Stimulated activated CD4-positive, alpha-beta T cell treated with anti-CD3 and anti-CD28 coated beads, Interleukin-1b, Interleukin-23, amount 100 ng/mL, for 4 hours (primary cell): ENCODE results near the gene SOWAHB.

ENCODE experiments used
- DNase-seq, 2 donors: peaks; one replicate each; pipeline ENCODE4 v3.0.0-alpha.2; 2020; ENCODE audit warnings: low read depth in 2 of 2

SOWAHB gene, protein sequence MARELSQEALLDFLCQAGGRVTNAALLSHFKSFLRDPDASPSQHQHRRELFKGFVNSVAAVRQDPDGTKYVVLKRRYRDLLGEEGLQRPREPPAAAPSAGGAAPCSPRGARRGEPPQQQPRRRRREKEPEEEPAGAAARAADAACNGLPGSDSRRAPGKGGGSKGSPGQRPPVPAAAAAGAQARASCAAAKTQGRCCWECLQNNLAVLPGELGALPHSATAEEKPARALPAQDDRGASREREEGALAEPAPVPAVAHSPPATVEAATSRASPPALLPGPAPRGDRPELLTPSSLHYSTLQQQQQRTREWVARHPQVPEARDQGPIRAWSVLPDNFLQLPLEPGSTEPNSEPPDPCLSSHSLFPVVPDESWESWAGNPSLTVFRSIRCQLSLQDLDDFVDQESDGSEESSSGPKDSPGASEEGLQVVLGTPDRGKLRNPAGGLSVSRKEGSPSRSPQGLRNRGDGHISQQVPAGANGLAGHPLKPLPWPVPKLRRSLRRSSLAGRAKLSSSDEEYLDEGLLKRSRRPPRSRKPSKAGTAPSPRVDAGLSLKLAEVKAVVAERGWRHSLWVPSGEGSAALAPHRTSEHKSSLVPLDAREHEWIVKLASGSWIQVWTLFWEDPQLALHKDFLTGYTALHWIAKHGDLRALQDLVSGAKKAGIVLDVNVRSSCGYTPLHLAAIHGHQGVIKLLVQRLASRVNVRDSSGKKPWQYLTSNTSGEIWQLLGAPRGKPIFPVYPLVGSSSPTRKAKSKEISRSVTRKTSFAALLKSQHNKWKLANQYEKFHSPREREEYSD

DNA sequence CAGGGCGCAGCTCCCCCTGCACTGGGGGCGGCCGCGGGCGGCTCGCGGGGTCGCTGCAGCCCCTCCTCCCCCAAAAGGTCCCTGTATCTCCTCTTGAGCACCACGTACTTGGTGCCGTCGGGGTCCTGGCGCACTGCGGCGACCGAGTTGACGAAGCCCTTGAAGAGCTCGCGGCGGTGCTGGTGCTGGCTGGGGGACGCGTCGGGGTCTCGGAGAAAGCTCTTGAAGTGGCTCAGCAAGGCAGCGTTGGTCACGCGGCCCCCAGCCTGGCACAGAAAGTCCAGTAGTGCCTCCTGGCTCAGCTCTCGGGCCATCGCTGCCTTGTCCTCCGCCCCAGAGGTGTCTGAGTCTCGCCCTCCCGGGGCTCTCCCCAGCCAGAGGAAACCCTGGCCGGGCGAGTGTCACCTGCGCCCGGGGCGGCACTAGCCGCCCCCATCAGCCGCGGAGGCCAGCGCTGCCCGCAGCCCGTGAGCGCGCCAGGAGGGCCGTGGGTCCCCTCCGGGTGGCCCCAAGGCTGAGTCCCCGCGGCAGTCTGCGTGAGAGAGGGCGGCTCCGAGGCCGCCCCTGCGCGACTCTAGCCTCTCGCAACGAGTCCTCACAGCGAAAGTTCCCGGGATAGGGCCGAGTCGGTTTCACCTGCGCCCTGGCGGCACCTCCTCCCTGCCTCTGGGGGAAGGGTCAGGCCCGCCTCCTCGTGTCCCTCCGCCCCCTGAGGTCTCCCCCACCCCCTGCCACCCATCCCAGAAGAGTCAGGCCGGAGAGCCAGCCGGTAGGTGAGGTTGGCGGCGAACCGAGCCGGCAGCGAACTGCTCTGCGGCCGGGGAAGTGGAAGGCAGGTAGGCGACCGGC lies at the start of gene SOWAHB:
Gene SOWAHB, minus strand, starts transcription at position 609 of the 849 bp plus-strand sequence. Its CDS starts 295 bp downstream, at position 314.
- DNase-seq, result peak; percentile 9 to 12

DNA sequence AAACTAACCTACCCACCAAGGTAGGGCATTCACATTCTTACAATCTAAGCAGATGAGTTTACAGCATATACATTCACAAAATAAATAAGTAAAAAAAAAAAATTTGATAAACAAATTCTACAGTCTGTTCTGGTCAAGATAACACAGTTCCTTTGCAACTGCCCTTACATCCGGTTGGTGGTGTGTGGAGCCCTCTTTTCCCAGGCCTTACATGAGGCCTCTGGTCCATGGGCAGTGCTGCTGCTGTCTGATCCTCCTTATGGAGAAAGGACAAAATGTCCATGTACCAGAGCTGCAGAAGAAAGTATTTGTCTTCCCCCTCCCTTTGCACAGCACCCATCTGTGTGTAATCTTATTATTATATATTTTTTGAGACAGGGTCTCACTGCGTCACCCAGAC lies 49.4 kb upstream of the SOWAHB start:
- no peak for DNase-seq

DNA sequence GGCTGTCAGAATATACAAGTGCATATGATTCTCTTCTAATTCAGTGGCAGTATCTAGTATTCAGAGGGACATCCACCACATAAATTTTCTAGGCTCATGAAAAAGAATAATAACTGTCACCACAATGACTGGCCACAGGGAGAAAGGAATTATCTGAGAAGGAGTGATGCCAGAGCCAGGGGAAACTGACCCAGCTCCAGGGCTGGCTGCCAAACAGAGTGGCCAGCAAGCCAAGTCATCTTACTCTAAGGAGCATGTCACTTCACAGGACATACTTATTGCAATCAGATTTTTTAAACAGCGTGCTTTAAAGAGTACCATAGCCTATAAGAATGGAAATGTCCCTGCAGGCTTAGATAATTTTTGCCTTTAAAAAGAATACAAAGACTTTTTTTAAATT lies 45.8 kb upstream of the SOWAHB start:
- DNase-seq, result no peak

DNA sequence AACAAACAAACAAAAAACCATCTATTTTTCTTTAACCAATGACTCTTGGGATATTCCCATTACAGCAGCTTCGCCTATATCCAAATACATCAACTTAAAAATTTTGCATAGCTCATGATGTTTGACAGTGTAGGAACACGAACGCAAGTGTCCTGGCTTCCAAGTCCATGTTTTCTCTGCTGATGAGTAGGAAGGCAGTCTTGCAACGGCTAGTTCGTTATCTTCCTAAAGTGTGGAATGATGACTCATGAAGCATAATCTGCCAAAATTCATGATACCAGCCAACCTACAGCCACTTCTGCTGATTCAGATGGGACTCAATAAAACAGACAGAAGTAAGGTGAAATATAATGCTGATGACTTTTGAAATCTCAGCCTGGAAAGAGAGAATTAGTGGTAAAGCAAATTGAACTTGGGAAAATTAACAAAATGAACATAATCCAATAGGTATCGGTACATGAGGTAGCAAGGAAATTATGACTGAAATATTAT lies 45.2 kb upstream of the SOWAHB start:
- no peak for DNase-seq

DNA sequence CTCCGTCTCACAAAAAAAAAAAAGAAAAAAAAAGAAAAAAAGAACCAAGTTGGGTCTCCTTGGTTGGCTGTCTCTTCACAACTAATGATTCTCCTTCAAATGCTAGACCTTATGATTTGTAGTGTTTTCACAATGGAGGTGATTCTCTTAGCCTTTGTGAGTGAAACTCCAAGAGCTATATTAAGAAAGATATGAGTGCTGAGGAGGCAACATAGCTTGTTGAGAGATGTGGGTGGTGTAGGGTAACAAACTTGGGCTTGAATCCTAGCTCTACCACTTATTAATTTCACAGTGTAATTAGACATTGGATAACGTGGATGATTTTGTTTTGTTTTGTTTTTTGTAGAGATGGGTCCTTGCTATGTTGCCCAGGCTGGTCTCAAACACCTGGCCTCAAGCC lies 41.2 kb upstream of the SOWAHB start:
- DNase-seq, result no peak

DNA sequence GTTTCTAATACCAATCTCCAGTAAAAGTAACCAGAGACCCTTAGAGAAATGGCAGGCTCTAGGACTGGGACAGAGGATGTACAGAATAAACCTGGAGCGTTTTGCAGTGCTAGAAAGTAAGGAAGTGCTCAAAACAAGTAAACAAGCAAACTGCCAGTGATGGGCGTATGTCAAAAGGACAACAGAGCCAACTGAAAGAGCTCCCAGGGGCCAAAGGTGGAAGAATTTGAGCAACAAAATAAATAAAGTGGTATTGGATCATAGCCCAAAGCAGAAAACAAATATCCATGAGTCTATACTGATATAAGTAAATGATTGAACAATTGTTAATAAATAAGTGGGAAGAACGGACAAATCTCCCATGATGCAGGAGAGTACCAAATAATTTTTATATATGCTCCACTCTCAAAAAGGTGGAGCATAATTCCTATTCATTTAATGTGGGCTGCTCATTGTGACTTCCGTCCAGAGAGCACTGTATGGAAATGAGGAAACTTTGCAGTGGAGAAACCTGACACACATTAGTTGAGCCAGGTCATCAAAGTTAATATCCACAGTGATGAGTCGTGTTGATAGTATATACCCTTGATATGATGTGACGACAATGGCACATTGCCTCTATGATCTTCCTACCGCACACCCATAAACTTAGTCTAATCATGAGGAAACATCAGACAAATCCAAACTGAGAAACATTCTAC lies 33.8 kb upstream of the SOWAHB start:
- no peak for DNase-seq

DNA sequence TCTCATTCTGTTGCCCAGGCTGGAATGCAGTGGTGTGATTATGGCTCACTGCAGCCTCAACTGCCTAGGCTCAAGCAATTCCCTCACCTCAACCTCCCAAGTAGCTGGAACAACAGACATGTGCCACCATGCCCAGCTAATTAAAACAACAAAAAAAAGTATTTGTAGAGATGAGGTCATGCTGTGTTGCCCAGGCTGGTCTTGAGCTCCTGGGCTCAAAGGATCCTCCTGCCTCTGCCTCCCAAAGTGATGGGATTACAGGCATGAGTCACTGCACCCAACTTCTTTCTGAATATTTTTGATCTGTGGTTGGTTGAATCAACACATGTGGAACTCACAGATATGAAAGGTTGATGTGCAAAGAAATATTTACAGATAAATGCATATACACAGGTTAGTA lies 33.1 kb upstream of the SOWAHB start:
- no peak for DNase-seq

DNA sequence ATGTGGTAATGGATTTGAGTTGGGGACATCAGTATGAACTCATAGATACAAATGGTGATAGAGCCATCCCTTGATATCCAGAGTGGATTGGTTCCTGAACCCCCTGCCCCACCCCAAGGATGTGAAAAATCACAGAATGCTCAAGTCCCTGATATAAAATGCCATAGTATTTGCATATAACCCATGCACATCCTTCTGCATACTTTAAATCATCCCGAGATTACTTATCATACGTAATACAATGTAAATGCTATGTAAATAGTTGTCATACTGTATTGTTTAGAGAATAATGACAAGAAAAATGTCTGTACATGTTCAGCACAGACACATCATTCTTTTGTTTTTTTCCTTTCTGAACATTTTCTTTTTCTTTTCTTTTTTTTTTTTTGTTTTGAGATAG lies 32.7 kb upstream of the SOWAHB start:
- no peak for DNase-seq

DNA sequence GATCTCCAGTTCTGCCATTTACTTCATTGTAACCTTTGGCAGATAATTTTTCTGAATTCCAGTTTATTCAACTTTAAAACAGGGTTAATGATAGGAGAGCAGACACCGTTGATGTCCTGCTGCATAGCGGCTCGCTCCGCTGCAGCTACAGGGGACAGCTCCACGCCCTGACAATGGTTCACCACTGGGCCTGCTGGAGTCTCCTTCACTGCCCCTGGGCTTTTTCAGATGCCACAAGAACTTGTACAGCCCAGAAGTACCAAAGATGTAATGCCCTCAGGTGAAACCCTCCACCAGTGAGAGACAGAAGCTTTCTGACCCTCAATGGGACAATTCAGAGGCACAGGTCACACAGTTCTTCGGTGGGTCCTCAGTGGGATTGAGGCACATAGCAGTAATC lies 28.9 kb upstream of the SOWAHB start:
- no peak for DNase-seq

DNA sequence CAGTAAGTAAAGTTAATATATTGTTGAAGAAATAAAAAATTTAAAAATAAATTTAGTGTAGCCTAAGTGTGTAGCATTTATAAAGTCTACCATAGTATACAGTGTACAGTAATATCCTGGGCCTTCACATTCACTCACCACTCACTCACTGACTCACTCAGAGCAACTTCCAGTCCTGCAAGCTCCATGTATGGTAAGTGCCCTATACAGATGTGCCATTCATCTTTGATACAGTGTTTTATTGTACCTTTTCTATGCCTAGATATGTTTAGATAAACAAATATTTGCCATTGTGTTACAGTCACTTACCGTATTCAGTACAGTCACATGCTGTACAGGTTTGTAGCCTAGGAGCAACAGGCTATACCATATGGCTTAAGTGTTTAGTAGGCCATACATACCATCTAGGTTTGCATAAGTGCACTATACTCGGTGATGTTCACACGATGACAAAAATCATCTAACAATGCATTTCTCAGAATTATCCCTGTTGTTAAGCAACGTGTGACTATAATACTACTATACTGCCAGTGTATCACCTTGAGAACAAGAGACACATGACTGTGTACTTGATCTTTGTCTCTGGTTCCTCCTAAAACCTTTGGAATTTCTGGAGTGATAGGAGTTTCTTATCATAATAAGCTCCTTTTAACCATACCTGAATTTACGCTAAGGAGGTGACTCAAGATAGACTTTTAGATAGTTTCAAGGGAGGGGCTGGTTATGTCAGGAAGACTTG lies 25.8 kb upstream of the SOWAHB start:
- no peak for DNase-seq

DNA sequence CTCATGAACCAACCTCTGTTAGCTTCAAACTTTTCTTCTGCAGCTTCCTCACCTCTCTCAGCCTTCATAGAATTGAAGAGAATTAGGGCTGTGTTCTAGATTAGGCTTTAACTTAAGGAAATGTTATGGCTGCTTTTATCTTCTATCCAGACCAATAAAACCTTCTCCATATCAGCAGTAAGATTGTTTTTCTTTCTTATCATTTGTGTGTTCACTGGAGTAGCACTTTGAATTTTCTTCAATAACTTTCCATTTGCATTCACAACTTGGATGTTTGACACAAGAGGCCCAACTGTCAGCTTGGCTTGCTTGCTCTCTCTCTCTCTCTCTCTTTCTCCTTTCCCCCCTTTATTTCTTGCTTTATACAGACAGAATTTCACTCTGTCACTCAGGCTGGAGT lies 22.8 kb upstream of the SOWAHB start:
- DNase-seq, result no peak

DNA sequence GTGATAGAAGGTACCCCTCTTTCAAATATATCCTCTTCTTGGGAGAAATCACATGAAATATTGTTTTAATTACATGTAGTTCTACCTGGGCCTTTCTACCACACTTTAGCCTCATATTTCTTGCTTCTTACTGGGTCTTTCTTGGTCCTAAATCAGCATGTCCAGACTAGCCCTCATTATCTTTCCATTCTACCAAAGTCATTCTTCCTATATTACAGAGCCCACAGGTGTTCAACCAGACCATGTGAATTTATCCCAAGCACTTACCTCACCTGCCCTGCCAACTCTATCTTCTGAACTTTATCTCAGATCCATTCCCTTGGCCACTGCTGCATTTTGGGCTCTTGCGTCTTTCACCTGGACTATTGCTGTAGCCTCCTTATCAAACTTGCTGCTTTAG lies 11.8 kb upstream of the SOWAHB start:
- DNase-seq, result no peak

DNA sequence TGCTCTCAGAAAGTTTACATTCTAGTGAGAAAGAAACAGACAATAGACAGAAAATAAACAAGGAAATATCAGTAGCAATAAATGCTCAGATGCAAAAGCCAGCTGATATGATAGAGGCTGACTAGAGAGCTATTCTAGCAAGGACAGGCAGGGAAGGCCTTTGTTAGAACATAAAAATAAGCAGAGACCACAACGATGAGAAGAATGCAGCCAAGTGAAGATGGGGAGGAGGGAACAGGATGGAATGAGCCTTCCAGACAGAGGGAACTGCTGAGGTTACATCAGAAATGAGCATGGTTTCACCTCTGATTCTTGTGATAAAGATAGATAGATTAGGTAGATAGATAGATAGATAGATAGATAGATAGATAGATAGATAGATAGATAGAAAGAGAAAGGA lies 7.6 kb upstream of the SOWAHB start:
- DNase-seq, result no peak

DNA sequence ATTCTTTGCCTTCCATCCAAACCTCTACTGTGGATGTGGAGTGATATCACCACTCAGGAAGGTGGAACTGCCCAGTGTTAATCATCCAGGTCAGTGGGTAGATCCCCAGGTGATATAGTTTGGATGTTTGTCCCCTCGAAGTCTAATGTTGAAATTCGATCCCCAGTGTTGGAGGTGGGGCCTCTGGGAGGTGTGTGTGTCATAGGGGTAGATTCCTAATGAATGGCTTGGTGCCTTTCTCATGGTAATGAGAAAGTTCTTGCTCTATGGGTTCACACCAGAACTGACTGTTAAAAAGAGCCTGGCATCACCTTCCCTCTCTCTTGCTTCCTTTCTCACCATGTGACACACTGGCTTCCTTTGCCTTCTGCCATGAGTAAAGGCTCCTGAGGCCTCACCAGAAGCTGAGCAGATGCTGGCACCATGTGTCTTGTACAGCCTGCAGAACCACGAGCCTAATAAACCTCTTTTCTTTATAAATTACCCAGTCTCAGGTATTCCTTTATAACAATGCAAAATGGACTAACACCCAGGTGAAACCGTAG lies 6.8 kb upstream of the SOWAHB start:
- DNase-seq, result no peak

DNA sequence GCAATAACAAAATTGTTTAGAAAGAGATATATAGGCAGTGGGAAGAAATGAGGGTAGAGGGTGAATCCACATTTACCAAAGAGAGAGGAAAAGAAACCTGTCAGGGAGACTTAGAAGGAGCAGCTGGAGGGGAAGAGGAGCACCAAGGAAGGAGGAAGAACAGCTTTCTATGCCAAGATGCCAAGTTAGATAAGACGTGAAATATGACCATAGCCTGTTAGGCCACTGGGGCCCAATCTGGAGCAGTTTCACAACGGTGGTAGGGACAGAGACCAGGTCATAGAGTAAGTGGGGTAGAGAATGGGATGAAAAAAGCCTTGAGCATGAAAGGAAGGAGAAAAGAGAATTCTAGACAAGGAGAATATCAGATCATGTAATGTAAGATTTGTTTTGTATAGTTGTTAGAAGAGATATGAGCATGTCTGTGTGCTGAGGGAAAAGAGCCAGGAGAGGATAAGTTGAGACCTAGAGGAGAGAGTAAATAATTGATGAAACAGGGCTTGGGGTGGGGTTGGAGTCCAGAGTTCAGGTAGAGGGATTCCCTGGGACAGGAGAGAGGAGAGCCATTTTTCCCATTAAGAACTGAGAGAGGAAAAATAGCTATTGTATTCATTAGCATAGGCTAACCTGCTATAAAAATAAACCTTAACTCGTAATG lies 4.4 kb upstream of the SOWAHB start:
- no peak for DNase-seq

DNA sequence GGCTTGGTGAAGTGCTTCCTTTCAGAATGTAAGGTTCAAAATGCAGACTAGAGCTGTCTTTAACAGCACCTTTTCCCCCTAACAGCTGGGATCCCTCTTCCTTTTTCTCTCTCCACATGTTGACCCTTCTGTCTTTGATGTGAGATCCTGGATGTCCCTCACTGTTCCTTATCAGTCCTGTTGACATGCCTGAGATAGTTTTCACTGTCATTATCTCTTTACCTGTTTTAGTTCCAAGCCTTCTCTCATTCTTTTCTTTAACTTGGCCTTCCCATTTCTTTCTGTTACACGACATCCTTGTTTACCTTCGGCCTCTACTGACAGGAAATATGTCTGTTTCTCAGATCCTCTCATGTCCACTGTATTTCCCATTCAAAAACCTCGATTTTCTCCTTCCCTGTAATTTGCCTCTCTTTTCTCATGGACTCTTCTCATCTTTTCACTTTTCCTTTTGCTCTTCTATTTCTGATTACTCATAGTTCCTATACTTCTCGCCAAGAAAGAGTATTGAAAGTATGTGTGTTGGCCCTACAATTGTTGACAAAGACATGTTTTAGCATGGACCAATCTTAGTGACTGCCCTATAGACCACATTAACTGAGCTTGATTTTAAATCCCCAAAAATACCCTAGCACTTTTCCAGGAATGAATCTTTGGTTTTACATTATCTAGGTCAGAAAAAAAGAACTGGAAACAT lies 1.2 kb upstream of the SOWAHB start:
- DNase-seq, result no peak

DNA sequence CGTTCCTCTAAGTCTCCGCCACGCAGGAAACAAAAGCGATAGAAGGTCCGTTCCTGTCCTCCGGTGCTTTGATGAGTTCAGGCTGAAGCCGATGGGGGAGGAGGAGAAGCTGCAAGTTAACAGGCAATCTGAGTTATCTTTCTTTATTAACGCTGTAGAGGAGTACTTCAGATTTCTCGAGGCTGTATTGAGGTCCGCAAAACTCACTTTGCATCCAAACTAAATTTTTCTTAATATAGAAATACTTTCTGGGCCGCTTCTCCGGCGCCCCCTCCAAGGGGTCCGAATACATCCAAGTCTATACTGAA lies 395 bp upstream of the SOWAHB start:
- no peak for DNase-seq

DNA sequence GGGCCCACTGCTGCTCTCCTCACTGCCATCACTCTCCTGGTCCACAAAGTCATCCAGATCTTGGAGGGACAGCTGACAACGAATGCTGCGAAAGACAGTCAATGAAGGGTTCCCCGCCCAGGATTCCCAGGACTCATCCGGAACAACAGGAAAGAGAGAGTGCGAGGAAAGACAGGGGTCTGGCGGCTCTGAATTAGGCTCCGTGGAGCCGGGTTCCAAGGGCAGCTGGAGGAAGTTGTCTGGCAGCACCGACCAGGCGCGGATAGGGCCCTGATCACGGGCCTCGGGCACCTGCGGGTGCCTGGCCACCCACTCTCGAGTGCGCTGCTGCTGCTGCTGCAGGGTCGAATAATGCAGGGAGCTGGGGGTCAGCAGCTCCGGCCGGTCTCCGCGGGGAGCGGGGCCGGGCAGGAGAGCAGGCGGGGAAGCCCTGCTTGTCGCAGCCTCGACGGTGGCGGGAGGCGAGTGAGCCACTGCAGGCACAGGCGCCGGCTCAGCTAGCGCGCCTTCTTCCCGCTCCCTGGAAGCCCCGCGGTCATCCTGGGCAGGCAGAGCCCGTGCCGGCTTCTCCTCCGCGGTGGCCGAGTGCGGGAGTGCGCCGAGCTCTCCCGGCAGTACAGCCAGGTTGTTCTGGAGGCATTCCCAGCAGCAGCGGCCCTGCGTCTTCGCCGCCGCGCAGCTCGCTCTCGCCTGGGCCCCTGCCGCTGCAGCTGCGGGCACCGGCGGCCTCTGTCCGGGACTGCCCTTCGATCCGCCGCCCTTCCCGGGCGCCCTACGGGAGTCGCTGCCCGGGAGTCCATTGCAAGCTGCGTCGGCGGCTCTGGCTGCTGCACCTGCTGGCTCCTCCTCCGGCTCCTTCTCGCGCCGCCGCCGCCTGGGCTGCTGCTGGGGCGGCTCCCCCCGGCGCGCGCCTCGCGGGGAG lies 1.1 kb downstream of the SOWAHB start:
- DNase-seq, result peak; percentile 19 to 29
